ENCODE measurements around the gene HOXA5.

- TF ChIP-seq CTCF (IDR thresholded peaks at IDR 0.05; ENCODE audit: low read length), result no peak
- TF ChIP-seq EZH2phosphoT487 (IDR thresholded peaks at IDR 0.05; ENCODE audit: low read length), result no peak
- no peak for TF ChIP-seq EZH2 (optimal IDR thresholded peaks at IDR 0.05; ENCODE audit: low read depth, low read length)
Observed at GRCh38 chr7:27177795-27178320, 34.4 kb upstream of the HOXA5 start.

Measured in MM.1S (cell line).